CD4-positive, alpha-beta memory T cell (primary cell): ENCODE data around the gene CXCL3. TPM values are rescaled to one million over a fixed set of nuclear protein-coding genes. Genes with fewer than 3 reads are reported as not detected.

ENCODE experiments used
- CTCF ChIA-PET: fragments of 350-600 bp; sonication (Branson Sonifier 250); formaldehyde crosslinking; loops from one replicate; lab custom pipeline; 2021; ENCODE audit warnings: inconsistent platforms; ENCODE audit not compliant: partially characterized antibody; lab: Charles Lee
- POLR2A ChIA-PET: fragments of 350-600 bp; sonication (Branson Sonifier 250); formaldehyde crosslinking; loops from one replicate; lab custom pipeline; 2021; ENCODE audit not compliant: partially characterized antibody; lab: Charles Lee
- DNase-seq, 5 donors: peaks; one replicate each; pipeline versions ENCODE4 v3.0.0 to v3.0.0-alpha.2; 2020 to 2022; ENCODE audit warnings: mixed read lengths in 1 of 5
- H3K27ac ChIP-seq: one replicate; pipeline ENCODE4 v1.7.0; 2013; ENCODE audit warnings: low read depth, low read length
- H3K27me3 ChIP-seq: 2 replicates; pipeline ENCODE4 v1.7.0; 2013; ENCODE audit warnings: mild to moderate bottlenecking, low read length, moderate library complexity; ENCODE audit not compliant: insufficient read depth
- H3K36me3 ChIP-seq: 2 replicates; pipeline ENCODE4 v1.7.0; 2013; ENCODE audit warnings: mild to moderate bottlenecking, low read length, moderate library complexity; ENCODE audit not compliant: insufficient read depth
- H3K4me1 ChIP-seq: 2 replicates; pipeline ENCODE4 v1.7.0; 2013; ENCODE audit warnings: mild to moderate bottlenecking, low read length, moderate library complexity; ENCODE audit not compliant: insufficient read depth
- H3K4me3 ChIP-seq, 2 donors: one replicate each; pipeline ENCODE4 v1.7.0; 2013; ENCODE audit warnings: low read length in 2 of 2, mild to moderate bottlenecking in 1 of 2
- H3K9me3 ChIP-seq, 2 donors: one replicate each; pipeline ENCODE4 v1.7.0; 2013; ENCODE audit warnings: low read length in 2 of 2, control low read depth in 1 of 2; ENCODE audit not compliant: control insufficient read depth in 1 of 2
- H3K27ac Mint-ChIP-seq, 7 donors: one replicate each; pipeline ENCODE4 v1.8.0; 2020 to 2021; ENCODE audit warnings: mixed read lengths in 7 of 7, mild to moderate bottlenecking in 6 of 7, inconsistent platforms in 3 of 7, moderate library complexity in 3 of 7
- H3K27me3 Mint-ChIP-seq, 2 donors: one replicate each; pipeline ENCODE4 v1.8.0; 2020 to 2021; ENCODE audit warnings: mixed read lengths in 2 of 2
- H3K36me3 Mint-ChIP-seq, 2 donors: one replicate each; pipeline ENCODE4 v1.8.0; 2020 to 2021; ENCODE audit warnings: mixed read lengths in 2 of 2, inconsistent platforms in 1 of 2, mild to moderate bottlenecking in 1 of 2
- H3K4me1 Mint-ChIP-seq, 4 donors: one replicate each; pipeline ENCODE4 v1.8.0; 2020 to 2021; ENCODE audit warnings: mixed read lengths in 4 of 4, mild to moderate bottlenecking in 1 of 4
- H3K4me3 Mint-ChIP-seq, 8 donors: one replicate each; pipeline ENCODE4 v1.8.0; 2020 to 2021; ENCODE audit warnings: mixed read lengths in 8 of 8, mild to moderate bottlenecking in 7 of 8, moderate library complexity in 6 of 8, inconsistent platforms in 3 of 8
- H3K9me3 Mint-ChIP-seq, 8 donors: one replicate each; pipeline ENCODE4 v1.8.0; 2020 to 2021; ENCODE audit warnings: mixed read lengths in 8 of 8, mild to moderate bottlenecking in 5 of 8, inconsistent platforms in 3 of 8, moderate library complexity in 1 of 8
- intact Hi-C: fragments of 100-400 bp; cut with micrococcal nuclease; formaldehyde crosslinking; loops from one replicate; pipeline ENCODE4 v1.15.1; 2023
- polyA plus RNA-seq, 2 donors: library from polyadenylated mRNA; unstranded; fragments of 300-500 nt; fragmentation: Illumina TruSeq; gene quantifications; one replicate each; pipeline ENCODE4 v1.2.3, GENCODE V29; 2021
- total RNA-seq, 2 experiments: library from RNA; stranded (reverse); gene quantifications; one replicate each; pipeline ENCODE4 v1.2.3, GENCODE V29; 2021

Gene CXCL3
- total and polyA plus RNA-seq, 4 experiments from 2014 or later: not detected

DNA sequence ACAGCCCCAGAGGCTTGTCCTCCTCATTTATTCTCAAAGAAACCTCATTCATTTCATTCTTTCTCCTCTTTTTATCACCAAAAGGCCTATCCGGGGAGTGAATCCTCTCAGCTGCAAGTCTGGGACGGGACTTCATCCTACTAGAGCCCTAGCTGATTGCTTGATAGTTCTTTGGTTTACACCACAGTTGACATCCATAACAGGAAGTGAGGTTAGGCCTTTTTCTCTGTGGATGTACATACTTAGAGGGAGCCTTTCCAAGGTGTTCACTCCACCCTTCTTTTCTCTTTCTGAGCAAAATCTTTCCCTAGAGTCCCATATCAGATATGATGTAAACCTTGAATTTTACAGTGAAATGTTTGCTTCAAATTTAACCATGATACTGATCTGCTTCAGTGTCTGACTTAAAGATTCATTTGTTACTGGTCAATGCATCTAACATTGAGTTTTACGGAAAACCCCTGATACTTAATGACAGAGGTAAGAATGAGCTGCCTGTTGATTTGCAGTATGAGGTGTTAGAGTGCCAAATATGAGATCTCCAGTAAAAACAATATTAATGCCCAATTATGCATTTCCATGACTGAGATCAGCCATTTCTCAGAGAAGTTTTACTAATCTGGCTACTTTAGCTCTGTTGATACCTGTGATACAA is 23.2 kb downstream of the CXCL3 start:
- Histone ChIP-seq H3K27me3 (no peaks in the 10 kb centered on the region), H3K4me1 (no peaks in the 10 kb centered on the region), H3K4me3 (no peak overlapping the region), H3K9me3 (no peaks in the 10 kb centered on the region), H3K36me3 (no peaks in the 10 kb centered on the region), H3K27ac (no peak overlapping the region)
- intact Hi-C loops: no loop called here
- H3K27me3 Mint-ChIP-seq: peaks cover 0 to 4% of the 10 kb centered on the region in 2 donors
- ChIA-PET POLR2A (no interaction called here), CTCF (no interaction called here)
- DNase-seq: no peak
- no peak overlapping the region for H3K4me3 Mint-ChIP-seq
- H3K36me3 Mint-ChIP-seq: no peaks in the 10 kb centered on the region
- H3K9me3 Mint-ChIP-seq: peaks cover 0 to 4% (median 0%) of the 10 kb centered on the region in 8 donors
- no peak overlapping the region for H3K27ac Mint-ChIP-seq
- H3K4me1 Mint-ChIP-seq: no peaks in the 10 kb centered on the region

DNA sequence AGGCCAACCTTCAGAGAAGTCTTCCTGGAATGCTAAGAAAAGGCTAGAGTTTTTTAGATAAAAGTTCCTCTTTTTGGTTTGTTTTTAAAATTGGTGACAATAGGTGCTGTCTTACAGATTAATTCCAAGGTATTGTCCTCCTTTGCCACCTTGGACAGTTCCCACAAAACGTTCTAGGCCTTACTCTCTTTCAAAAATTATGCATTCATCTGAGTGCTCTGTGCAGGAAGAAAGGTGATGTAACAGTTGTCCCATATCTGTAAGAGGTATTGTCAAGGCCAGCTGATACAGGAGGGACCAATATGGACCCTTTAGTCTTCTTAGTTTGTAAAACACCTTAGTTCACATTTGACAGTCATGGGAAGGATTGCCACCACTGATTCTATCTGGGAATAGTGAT is 24.2 kb downstream of the CXCL3 start:
- CTCF ChIA-PET: no interaction called here
- POLR2A ChIA-PET: no interaction called here
- no peak overlapping the region for H3K27ac Mint-ChIP-seq
- peaks cover 0 to 4% (median 0%) of the 10 kb centered on the region in 8 donors for H3K9me3 Mint-ChIP-seq
- Histone ChIP-seq H3K4me3 (no peak overlapping the region), H3K9me3 (no peaks in the 10 kb centered on the region), H3K27me3 (no peaks in the 10 kb centered on the region), H3K27ac (no peak overlapping the region), H3K4me1 (no peaks in the 10 kb centered on the region), H3K36me3 (no peaks in the 10 kb centered on the region)
- peaks cover 0 to 4% of the 10 kb centered on the region in 2 donors for H3K27me3 Mint-ChIP-seq
- H3K36me3 Mint-ChIP-seq: no peaks in the 10 kb centered on the region
- no peak for DNase-seq
- intact Hi-C loops: no loop called here
- H3K4me1 Mint-ChIP-seq: no peaks in the 10 kb centered on the region
- H3K4me3 Mint-ChIP-seq: no peak overlapping the region

DNA sequence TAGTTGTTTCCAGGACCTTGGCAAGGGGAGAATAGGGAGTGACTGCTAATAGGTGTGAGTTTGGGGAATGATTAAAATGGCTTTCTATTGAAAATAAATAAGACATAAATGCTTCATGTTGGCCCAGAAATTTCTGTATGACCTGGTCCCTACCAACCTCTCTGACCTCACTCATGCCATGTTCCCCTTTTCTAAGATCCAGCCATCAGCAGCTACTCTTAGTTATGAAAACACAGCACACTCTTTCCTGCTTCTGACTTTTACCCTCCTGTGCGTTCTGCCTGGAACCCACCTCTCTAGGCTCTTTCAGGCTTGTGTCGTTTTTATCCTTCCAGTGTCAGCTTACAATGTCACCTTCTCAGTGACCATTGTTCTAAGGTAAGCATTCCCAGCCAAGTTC is 25.2 kb downstream of the CXCL3 start:
- Mint-ChIP-seq H3K4me1 (no peaks in the 10 kb centered on the region), H3K36me3 (no peaks in the 10 kb centered on the region), H3K27ac (no peak overlapping the region), H3K9me3 (peaks cover 0 to 4% (median 0%) of the 10 kb centered on the region in 8 donors), H3K27me3 (peaks cover 0 to 4% of the 10 kb centered on the region in 2 donors), H3K4me3 (no peak overlapping the region)
- ChIA-PET POLR2A (no interaction called here), CTCF (no interaction called here)
- intact Hi-C loops: no loop called here
- no peaks in the 10 kb centered on the region for H3K27me3 ChIP-seq
- H3K4me3 ChIP-seq: no peak overlapping the region
- H3K4me1 ChIP-seq: no peaks in the 10 kb centered on the region
- no peaks in the 10 kb centered on the region for H3K9me3 ChIP-seq
- no peak overlapping the region for H3K27ac ChIP-seq
- H3K36me3 ChIP-seq: no peaks in the 10 kb centered on the region
- DNase-seq: no peak

DNA sequence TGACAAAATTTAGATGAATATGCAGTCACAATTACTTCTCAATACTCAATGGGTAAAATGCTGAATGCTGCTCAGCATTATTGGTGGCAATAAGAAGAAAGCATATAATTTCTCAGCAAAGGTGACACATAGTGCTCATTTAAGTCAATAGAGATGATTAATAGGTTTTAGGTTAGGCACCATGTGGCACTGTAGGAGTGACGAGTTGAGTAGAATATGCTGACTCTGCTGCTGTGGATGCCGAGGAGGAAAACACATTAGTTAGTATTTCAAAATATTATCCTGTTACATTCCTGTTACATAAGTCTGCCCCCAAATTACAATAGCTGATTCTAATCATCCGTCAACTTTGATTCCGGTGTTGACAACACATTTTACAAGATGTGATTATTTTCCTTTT is 26.4 kb downstream of the CXCL3 start:
- CTCF ChIA-PET: no interaction called here
- intact Hi-C loops: no loop called here
- Histone ChIP-seq H3K4me3 (no peak overlapping the region), H3K36me3 (no peaks in the 10 kb centered on the region), H3K4me1 (no peaks in the 10 kb centered on the region), H3K27me3 (no peaks in the 10 kb centered on the region), H3K27ac (no peak overlapping the region), H3K9me3 (no peaks in the 10 kb centered on the region)
- Mint-ChIP-seq H3K36me3 (no peaks in the 10 kb centered on the region), H3K9me3 (peaks cover 0 to 4% (median 0%) of the 10 kb centered on the region in 8 donors), H3K27me3 (peaks cover 0 to 4% of the 10 kb centered on the region in 2 donors), H3K4me3 (no peak overlapping the region), H3K4me1 (no peaks in the 10 kb centered on the region), H3K27ac (no peak overlapping the region)
- DNase-seq: no peak
- POLR2A ChIA-PET: no interaction called here

DNA sequence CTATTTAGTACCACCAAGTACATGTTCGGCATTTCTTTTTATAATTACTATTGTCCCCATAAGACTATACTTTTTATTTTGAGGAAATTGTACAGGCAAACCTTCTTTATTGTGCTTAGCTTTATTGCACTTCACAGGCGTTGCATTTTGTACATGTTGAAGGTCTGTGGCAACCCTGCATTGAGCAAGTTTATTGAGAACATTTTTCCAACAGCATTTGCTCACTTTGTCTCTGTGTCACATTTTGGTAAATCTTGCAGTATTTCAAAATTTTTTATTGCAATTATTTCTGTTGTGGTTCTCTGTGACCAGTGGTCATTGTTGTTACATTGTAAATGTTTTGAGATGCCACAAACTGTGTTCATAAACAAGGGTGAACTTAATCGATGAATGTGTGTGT is 29.2 kb downstream of the CXCL3 start:
- intact Hi-C loops: no loop called here
- H3K9me3 Mint-ChIP-seq: peaks cover 0 to 4% (median 0%) of the 10 kb centered on the region in 8 donors
- CTCF ChIA-PET: no interaction called here

DNA sequence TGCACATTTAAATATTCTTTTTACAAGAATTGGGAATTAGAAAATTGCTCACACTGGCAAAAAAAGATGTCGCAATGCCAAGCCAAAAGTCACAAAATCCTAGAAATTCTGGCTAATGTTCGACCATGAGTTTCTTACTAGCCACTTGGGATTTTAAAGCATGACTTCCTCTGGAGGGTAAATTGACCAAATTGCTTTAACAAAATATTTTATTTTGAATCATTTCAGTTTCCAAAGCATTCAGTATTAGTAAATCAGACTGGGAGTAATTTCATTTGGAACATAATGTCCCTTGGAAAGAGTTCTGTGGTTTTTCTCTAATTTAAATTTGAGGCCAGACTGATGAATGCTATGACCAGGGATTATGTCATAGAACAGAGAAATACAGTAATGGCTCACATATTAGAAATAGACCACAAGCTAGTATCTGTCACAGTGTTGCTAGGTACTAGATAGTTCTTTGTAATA is 32.4 kb downstream of the CXCL3 start:
- Histone ChIP-seq H3K4me3 (no peak overlapping the region), H3K27ac (no peak overlapping the region), H3K4me1 (no peaks in the 10 kb centered on the region), H3K27me3 (no peaks in the 10 kb centered on the region), H3K36me3 (no peaks in the 10 kb centered on the region), H3K9me3 (no peaks in the 10 kb centered on the region)
- no peaks in the 10 kb centered on the region for H3K4me1 Mint-ChIP-seq
- no peak overlapping the region for H3K27ac Mint-ChIP-seq
- H3K27me3 Mint-ChIP-seq: no peaks in the 10 kb centered on the region
- ChIA-PET CTCF (no interaction called here), POLR2A (no interaction called here)
- no peaks in the 10 kb centered on the region for H3K36me3 Mint-ChIP-seq
- H3K4me3 Mint-ChIP-seq: no peak overlapping the region
- DNase-seq: no peak
- intact Hi-C loops: no loop called here
- peaks cover 0 to 4% (median 0%) of the 10 kb centered on the region in 8 donors for H3K9me3 Mint-ChIP-seq

More for the DNA sequence above, 29.2 kb downstream of the CXCL3 start:
- H3K4me1 Mint-ChIP-seq: no peaks in the 10 kb centered on the region
- Histone ChIP-seq H3K27me3 (no peaks in the 10 kb centered on the region), H3K36me3 (no peaks in the 10 kb centered on the region), H3K4me1 (no peaks in the 10 kb centered on the region), H3K9me3 (no peaks in the 10 kb centered on the region), H3K4me3 (no peak overlapping the region), H3K27ac (no peak overlapping the region)
- H3K4me3 Mint-ChIP-seq: no peak overlapping the region
- DNase-seq: no peak
- H3K27me3 Mint-ChIP-seq: peaks cover 0 to 4% of the 10 kb centered on the region in 2 donors
- POLR2A ChIA-PET: no interaction called here
- no peaks in the 10 kb centered on the region for H3K36me3 Mint-ChIP-seq
- no peak overlapping the region for H3K27ac Mint-ChIP-seq

DNA sequence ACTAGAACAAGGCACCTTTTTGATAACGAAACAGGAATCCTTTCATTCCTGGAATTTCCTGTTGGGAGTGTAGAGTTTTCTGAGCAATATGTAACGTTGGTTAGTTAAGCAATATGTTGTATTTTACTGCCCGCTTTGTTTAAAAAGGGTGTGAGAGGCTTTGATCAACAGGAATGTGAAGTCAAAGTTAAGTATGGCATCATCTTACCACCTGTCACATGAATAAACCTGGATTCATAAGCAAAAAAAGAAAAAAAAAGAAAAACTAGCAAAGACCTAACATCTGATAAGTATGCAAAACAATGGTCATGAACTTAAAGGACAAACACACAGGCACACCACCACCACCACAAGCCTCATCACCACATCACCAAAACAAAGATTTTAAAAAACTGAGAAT is 33.0 kb downstream of the CXCL3 start:
- no peaks in the 10 kb centered on the region for H3K4me1 Mint-ChIP-seq
- H3K9me3 ChIP-seq: no peaks in the 10 kb centered on the region
- peaks cover 0 to 4% (median under 1%) of the 10 kb centered on the region in 8 donors for H3K9me3 Mint-ChIP-seq
- no peaks in the 10 kb centered on the region for H3K36me3 ChIP-seq
- no peaks in the 10 kb centered on the region for H3K27me3 Mint-ChIP-seq
- no peak for DNase-seq
- no peaks in the 10 kb centered on the region for H3K27me3 ChIP-seq
- H3K4me3 Mint-ChIP-seq: no peak overlapping the region
- H3K36me3 Mint-ChIP-seq: no peaks in the 10 kb centered on the region
- H3K27ac ChIP-seq: no peak overlapping the region
- no peaks in the 10 kb centered on the region for H3K4me1 ChIP-seq
- no peak overlapping the region for H3K4me3 ChIP-seq
- CTCF ChIA-PET: no interaction called here
- intact Hi-C loops: no loop called here
- POLR2A ChIA-PET: no interaction called here
- H3K27ac Mint-ChIP-seq: no peak overlapping the region
